NCI-H1436 (cell line): ENCODE measurements around the gene CERK.

Source experiments
- DNase-seq: peaks from one replicate; lab custom pipeline; 2025; lab: John Stamatoyannopoulos, UW

CERK gene

DNA sequence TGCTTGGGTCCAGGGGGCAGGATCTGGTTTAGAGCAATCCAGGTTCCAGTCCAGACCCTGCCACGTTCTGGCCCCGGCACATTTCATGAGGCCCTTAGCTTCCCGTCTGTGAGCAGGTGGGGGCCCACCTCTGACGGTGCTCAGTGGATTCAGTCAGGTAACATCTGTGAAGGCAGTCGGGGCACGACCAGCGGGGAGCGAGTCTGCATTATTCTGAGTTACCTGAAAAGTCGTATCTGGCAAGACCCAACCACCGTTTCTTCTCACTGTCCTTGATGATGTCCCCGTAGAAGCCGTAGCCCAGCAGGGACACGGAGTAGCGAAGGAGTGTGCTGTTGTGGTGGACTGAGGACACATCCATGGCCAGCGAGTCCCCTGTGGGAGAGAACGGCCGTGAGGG lies 39.0 kb downstream of the CERK start:
- DNase-seq: no peak

DNA sequence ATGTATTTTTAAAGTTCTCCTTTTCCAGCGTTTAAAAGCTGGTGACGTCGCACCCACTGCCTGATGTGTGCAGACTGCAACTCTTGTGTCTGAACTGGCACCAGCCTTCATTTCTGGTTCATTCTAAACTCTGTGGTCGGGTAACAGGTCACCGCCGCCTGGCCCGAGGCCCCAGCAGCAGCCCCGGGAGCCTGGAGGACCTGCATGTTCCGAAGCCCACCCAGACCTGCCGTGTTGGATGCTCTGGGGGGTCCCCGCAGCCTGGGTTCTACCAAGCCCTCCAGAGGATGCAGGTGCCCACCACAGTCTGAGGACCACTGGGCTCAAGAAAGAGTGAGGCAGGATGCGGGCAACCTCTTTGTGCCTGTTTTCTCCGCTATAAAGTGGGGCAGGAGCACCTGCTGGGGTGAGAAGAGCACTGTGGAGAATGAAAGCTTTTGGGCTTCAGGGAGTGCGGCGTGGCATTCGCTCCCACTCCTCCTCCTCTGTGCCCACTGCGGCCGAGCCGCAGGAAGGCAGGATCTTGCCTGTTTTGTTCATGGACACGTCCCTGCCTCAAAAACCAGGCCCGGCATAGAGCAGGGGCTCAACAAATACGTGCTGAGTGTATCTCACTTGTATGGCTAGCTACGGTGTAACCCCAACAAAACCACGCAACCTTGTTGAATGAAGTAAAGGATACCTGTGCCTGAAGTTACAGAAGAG lies 40.1 kb downstream of the CERK start:
- no peak for DNase-seq

DNA sequence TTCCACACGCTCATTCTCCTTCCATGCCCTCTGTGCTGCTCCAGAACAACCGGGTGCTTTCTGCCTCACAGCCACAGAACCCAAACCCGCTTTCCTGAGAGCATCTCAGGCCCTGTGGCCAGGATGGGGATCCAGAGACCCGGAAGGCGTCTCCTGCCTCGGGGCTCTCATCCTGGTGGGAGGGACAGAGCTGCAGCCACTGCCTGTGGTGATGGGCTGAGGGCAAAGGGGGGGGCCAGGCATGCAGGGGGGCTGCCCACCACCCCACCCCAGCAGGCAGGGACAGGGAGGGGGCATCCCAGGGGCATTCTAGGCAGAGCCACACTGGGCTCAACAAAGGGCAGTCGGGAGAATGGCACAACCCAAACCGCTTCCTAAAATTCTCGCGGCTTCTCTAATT lies 41.4 kb downstream of the CERK start:
- no peak for DNase-seq

GRCh38 chr22:46696229-46696518 lies 41.9 kb downstream of the CERK start:
- no peak for DNase-seq

- DNase-seq: no peak
Observed at GRCh38 chr22:46695346-46696228, 42.5 kb downstream of the CERK start.

DNA sequence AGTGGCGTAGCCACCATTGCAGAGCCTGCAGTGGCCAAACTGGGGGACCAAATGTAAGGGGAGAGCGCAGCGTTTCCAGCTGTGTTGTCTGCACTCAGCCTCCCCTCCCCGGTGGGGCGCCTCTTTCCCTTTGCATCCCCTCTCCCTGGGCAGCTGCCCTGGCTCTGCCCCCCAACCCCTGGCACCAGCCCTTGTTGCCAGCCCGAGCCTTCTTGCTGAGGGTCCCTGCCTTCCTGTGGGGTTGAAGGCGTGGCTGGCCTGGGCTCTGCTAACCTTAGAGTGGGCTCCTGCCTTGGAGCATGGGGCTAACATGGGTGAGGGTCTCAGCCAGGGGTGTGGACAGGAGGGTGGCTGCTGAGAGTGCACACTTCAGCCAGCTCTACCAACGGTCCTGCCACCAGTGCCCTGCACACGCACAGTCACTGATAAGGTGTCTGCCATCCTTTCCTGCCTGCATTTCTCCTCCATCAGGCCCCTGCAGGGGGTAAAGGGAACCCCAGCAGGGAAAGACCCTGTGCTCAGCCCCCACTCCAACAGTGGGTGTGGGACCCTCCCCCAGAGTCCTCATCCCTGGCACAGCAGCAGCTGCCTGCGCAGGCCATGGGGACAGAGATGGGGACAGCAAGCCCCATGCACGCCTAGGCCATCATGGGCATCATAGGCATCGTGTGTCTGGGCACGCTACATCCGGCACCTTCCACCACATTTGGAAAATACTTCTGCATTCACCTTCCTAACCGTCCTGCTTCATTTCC lies 43.5 kb downstream of the CERK start:
- DNase-seq: no peak

DNA sequence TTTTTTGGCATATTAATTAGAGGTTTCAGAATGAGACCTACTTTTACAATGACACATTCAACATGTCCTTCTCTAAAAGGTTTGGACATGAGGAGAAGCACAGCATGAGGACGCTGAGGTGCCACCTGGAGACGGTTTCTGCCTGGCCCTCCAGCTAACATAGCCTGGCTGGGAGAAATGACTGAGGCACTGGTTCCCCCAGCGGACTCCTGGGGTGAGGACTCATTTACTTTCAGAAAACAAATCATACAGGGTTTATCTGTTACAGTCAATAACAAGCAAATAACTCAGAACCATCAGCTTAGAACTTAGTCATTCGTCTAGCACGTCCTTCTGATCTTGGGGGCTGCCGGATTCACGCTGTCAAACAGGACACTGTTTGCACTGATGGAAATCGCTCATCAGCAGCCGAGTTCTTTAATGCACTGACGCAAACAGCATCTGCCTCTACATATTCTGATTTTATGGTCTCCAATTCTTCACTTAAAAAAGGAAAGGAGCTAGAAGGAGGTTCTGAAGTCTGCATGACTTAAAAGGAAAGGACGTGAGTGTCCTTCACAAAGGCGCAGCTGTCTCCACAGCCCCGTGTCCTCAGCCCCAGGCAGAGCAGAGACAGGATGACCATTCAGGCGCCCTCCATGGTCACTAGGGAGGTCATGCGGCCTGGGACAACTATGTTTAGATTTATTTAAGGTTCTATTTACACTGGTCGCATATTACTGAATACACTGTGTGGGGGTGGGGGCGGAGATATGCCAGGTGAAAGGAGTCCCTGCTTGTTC lies 44.2 kb downstream of the CERK start:
- no peak for DNase-seq

DNA sequence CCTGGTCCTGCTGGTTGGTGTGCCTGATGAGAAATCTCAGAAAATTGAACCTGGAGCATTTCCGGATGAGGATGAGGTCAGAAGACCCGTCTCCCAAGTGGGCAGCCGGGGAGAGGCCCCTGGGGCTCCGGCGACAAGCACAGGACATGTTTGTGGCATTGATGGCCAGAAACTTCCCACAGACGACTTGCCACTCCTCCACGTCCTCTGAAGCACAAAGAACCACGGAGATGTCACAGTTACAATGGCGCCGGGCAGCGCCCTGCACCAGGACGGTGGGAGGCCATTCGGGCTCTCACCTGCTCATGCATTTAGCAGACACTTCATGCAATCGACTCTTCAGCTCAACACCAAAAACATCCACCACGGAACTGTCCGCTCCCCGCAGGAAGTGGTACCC lies 46.5 kb downstream of the CERK start:
- no peak for DNase-seq

DNA sequence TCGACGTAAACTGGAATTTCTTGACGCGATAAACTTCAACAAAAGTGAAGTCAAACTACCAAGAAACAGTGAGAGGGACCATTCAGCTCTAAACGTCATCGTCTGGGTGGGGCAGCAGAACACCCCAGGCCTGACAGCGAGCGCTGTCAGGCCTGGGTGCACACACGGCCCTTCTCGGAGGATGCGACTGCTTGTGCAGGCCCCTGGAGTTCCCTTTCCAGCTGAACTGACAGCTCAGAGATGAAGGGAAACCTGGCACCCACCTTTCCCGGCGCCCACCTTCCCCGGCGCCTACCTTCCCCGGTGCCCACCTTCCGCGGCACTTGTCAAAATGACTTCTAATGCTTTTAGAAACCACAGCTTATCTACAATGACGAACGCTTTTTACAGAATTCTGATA lies 47.9 kb downstream of the CERK start:
- no peak for DNase-seq

DNA sequence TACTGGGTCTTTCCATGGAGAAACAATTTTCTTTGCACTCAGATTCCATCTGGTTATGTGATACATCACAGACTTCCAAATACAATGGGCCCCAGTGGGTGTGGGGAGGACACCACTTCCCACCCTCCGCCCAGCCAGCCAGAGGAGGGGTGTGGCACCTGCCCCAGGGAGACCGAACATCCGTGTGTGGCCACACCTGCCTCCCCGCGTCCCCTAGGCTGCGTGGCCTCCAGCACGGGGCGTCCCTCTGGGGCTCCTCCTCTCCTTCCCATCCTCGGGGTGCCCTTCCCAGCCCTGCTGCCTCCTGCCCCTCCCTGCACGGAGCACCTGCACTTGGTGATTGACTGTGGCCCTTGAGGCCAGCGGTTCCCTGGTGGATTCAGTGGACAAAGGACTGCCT lies 49.1 kb downstream of the CERK start:
- peak; percentile 46 for DNase-seq

- no peak for DNase-seq
Observed at GRCh38 chr22:46687460-46687859, 50.6 kb downstream of the CERK start.

- DNase-seq: no peak
Observed at GRCh38 chr22:46687048-46687444, 51.0 kb downstream of the CERK start.

GRCh38 chr22:46686221-46687047 lies 51.6 kb downstream of the CERK start:
- no peak for DNase-seq

GRCh38 chr22:46684706-46685105 lies 53.3 kb downstream of the CERK start:
- DNase-seq: no peak

DNA sequence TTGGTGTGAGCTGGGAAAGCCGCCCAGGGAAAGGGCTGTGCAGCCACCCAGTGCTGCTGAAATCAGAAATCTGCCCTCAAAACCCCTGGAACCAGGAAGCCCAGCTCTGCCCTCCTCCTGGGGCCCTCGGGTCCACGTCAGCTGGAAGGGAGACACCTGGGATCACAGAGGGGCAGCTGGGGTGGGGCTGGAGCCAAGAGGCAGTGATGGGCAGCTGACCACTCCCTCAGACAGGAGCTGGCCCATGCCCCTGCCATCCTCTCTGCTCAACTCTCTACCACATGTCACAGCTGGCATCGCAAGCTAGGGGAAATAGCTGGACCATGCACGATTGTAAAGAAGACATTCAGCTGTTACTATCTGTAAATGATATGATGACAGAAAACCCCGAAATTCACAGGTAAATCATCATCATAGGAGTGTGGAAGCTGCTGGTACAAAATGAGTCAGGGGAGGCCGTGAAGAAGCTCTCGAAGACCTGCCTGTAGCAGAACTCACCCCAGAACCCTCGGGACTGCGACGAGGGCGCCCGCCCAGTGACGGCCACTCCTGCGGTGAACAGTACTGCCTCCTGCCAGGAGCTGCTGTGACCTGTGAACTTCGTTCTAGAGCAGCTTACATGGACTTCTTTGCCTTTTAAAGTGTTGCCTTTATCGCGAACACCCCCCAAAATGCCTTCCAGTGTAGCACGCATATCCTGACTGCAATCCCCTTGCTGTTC lies 55.9 kb downstream of the CERK start:
- DNase-seq: no peak

GRCh38 chr22:46681010-46681409 lies 57.0 kb downstream of the CERK start:
- no peak for DNase-seq

GRCh38 chr22:46679706-46680269 lies 58.3 kb downstream of the CERK start:
- no peak for DNase-seq

DNA sequence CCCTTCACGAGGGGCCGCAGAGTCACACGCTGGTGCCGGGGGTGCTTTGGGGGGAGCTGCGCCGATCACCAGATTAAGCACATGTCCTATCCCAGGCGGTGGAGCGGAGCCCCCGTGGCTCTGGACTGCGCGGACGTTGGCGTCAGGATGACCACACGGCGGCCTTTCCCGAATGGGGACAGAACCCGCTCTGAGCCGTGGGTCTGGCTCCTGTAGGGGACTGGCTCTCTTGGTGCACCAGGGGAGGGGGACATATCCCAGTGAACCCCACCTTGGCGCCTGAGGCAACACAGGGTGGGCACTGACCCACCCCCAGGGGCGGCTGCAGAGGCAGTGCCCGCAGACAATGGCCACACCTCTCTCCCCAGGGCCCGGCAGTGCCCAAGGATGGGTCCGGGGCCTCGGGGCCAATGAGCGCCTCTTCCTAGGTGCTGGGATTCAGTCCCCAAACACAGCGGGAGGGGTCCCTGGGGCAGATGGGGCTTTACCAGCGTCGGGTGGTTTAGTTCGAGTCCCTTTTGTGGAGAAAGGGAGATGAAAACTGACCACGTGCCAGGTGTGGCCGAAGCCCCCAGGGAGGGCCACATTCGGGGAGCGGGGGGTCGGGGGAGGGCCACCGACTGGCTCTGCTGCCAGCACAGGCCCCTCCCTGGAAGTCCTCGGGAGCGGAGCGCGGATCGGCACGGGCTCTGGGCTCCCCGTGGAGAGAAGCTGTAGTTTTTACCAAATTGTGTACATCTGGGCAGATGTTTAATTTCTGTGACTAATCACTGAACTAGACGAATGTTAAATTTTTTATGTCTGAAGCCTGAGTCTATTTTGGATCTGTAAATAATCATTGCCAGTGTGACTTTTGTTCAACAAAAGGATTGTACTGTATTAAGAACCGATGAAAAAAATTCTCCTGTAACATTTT lies 59.0 kb downstream of the CERK start:
- DNase-seq: no peak

DNA sequence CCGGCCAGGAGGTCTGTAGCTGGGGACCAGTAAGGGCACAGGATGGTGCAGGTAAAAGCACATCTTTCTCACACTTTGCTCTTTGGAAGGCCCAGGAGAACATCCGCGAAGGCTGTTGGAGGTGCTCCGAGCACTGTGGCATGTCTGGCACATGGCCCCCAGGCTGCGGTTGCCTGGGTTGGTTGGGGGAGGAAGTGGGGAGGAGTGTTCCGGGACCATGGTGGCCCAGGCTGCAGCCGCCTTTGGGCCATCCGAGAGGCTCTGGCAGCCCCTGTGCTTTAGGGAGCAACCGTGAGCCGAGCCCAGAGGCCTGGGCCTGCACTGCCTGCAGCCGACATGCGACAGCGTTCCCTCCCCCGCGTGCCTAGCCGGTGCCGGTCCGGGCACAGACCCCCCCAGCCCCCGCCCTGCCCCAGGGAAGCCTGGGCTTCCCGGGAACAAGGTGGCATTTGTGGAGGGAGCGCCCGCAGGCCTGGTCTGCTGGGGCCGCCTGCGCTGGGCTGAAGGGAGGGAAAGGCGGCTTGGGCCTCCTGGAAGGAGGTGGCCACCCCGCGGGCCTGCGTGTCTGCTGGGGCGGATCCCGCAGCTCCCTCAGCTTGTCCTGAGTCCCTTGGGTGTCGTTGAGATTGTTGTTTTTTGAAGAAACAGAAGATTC lies 59.9 kb downstream of the CERK start:
- DNase-seq: no peak
